GM10266 (cell line): Measurements from ENCODE around the gene KCNN3.

Experiments used
- DNase-seq: peaks from one replicate; pipeline ENCODE4 v3.0.0; 2012; ENCODE audit errors: extremely low spot score
- CTCF ChIP-seq: IDR thresholded peaks from 2 replicates; pipeline ENCODE4 v1.5.1; 2012; ENCODE audit warnings: mild to moderate bottlenecking, low read depth; ENCODE audit not compliant: control insufficient read depth, insufficient read depth; ENCODE audit errors: missing control alignments

The KCNN3 gene

GRCh38 chr1:154788110-154788870 is 81.8 kb downstream of the KCNN3 start:
- TF ChIP-seq CTCF: no peak
- no peak for DNase-seq

GRCh38 chr1:154786804-154787570 is 83.1 kb downstream of the KCNN3 start:
- no peak for DNase-seq
- TF ChIP-seq CTCF: no peak

GRCh38 chr1:154784924-154785531 is 85.1 kb downstream of the KCNN3 start:
- peak; percentile 81 for DNase-seq
- no peak for TF ChIP-seq CTCF

GRCh38 chr1:154784416-154784815 is 85.7 kb downstream of the KCNN3 start:
- DNase-seq: no peak
- TF ChIP-seq CTCF: no peak

- TF ChIP-seq CTCF: no peak
- no peak for DNase-seq
These were observed 86.1 kb downstream of the KCNN3 start for GRCh38 chr1:154783976-154784375.

- DNase-seq: no peak
- no peak for TF ChIP-seq CTCF
These were observed 89.5 kb downstream of the KCNN3 start for GRCh38 chr1:154780541-154780940.
